NB4 (cell line): Measurements from ENCODE around the gene ZFPM1.

ENCODE experiments used
- DNase-seq: peaks from one replicate; pipeline ENCODE4 v3.0.0; 2010; ENCODE audit warnings: low read depth
- H3K4me3 ChIP-seq: one replicate; pipeline ENCODE4 v1.5.1; 2011; ENCODE audit warnings: mild to moderate bottlenecking, low read depth, low read length, moderate library complexity
- MYC ChIP-seq: IDR thresholded peaks from 2 replicates; pipeline ENCODE4 v1.6.1; 2011; ENCODE audit warnings: low read depth, low read length
- POLR2A ChIP-seq: IDR thresholded peaks from 2 replicates; pipeline ENCODE4 v1.6.1; 2011; ENCODE audit warnings: mild to moderate bottlenecking; ENCODE audit not compliant: insufficient read length; ENCODE audit errors: extremely low read depth
- TF ChIP-seq, protein P1 (sequence below): IDR thresholded peaks from one replicate; pipeline ENCODE4 v1.5.1; 2012; ENCODE audit warnings: low read depth, low read length
- TF ChIP-seq, protein P2 (sequence below): IDR thresholded peaks from 2 replicates; pipeline ENCODE4 v1.6.1; 2011; ENCODE audit warnings: low read depth, low read length

The ZFPM1 gene

GRCh38 chr16:88426018-88426417, 27.1 kb upstream of the ZFPM1 start:
- DNase-seq, result no peak
- TF ChIP-seq POLR2A, result no peak
- TF ChIP-seq, protein P1, sequence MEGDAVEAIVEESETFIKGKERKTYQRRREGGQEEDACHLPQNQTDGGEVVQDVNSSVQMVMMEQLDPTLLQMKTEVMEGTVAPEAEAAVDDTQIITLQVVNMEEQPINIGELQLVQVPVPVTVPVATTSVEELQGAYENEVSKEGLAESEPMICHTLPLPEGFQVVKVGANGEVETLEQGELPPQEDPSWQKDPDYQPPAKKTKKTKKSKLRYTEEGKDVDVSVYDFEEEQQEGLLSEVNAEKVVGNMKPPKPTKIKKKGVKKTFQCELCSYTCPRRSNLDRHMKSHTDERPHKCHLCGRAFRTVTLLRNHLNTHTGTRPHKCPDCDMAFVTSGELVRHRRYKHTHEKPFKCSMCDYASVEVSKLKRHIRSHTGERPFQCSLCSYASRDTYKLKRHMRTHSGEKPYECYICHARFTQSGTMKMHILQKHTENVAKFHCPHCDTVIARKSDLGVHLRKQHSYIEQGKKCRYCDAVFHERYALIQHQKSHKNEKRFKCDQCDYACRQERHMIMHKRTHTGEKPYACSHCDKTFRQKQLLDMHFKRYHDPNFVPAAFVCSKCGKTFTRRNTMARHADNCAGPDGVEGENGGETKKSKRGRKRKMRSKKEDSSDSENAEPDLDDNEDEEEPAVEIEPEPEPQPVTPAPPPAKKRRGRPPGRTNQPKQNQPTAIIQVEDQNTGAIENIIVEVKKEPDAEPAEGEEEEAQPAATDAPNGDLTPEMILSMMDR, result no peak
- TF ChIP-seq, protein P2, sequence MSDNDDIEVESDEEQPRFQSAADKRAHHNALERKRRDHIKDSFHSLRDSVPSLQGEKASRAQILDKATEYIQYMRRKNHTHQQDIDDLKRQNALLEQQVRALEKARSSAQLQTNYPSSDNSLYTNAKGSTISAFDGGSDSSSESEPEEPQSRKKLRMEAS, result no peak
- no peak for TF ChIP-seq MYC
- no peak overlapping the region for H3K4me3 ChIP-seq

- TF ChIP-seq, protein P1, result no peak
- TF ChIP-seq, protein P2, result no peak
- TF ChIP-seq POLR2A, result no peak
- TF ChIP-seq MYC, result no peak
- DNase-seq, result no peak
- H3K4me3 ChIP-seq, result no peak overlapping the region
Measured at GRCh38 chr16:88427376-88427775, 25.7 kb upstream of the ZFPM1 start.

DNA sequence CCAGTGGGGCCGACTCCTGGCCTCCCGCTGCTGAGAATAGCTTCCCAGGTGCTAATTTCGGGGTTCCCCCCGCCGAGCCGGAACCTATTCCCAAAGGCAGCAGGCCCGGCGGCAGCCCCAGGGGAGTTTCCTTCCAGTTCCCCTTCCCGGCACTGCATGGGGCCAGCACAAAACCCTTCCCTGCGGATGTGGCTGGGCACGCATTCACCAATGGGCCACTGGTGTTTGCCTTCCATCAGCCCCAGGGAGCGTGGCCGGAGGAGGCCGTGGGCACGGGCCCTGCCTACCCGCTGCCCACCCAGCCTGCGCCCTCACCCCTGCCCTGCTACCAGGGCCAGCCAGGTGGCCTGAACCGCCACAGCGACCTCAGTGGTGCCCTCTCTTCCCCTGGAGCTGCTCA, 24.9 kb upstream of the ZFPM1 start:
- TF ChIP-seq POLR2A (no peak), MYC (no peak)
- TF ChIP-seq, protein P2, result no peak
- TF ChIP-seq, protein P1, result no peak
- no peak overlapping the region for H3K4me3 ChIP-seq
- DNase-seq, result no peak

GRCh38 chr16:88428616-88429386, 24.3 kb upstream of the ZFPM1 start:
- DNase-seq, result no peak
- H3K4me3 ChIP-seq, result no peak overlapping the region
- TF ChIP-seq MYC (no peak), POLR2A (no peak)
- TF ChIP-seq, protein P2, result no peak
- TF ChIP-seq, protein P1, result no peak

DNA sequence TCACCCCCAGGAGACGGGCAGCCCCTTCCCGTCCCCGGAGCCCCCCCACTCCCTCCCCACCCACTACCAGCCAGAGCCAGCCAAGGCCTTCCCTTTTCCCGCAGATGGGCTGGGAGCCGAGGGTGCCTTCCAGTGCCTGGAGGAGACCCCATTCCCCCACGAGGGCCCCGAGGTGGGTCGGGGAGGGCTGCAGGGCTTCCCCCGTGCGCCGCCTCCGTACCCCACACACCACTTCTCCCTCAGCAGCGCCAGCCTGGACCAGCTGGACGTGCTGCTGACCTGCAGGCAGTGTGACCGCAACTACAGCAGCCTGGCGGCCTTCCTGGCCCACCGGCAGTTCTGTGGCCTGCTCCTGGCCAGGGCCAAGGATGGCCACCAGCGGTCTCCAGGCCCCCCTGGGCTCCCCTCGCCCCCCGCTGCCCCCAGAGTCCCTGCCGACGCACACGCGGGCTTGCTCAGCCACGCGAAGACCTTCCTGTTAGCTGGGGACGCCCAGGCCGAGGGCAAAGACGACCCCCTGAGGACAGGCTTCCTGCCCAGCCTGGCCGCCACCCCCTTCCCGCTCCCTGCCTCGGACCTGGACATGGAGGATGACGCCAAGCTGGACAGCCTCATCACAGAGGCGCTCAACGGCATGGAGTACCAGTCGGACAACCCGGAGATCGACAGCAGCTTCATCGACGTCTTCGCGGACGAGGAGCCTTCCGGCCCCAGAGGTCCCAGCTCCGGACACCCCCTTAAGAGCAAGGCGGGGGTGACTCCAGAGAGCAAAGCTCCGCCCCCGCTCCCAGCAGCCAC, 23.5 kb upstream of the ZFPM1 start:
- no peak for DNase-seq
- TF ChIP-seq, protein P1, result no peak
- TF ChIP-seq POLR2A (no peak), MYC (no peak)
- TF ChIP-seq, protein P2, result no peak
- H3K4me3 ChIP-seq, result peak overlapping the region; percentile 32
